ENCODE results near the gene PINLYP. TPM values are rescaled to one million over a fixed set of nuclear protein-coding genes. Genes with fewer than 3 reads are reported as not detected.

The PINLYP gene
- total and polyA plus RNA-seq, 2 of the 13 experiments (the other 11 are each of a cell fraction or from before 2014, with no cell fraction given), result 0.21 to 0.24 TPM

DNA sequence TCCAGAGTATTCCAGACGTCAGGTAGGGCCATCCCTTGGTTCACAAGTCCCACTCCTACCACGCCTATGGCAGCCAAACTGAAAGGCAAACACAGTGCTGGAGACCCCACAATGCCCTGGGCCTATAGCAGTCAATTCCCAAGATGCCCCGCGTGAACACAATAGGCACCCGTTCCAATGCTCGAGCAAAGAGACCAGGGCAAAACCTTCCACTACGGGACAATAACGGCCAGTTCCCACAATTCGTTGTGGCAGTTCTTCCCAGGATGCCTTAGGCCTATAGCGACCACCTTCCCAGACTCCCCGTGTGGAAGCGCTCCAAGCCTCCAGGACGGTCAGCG is 43.3 kb downstream of the PINLYP start (continued):
- TF ChIP-seq, protein P1, sequence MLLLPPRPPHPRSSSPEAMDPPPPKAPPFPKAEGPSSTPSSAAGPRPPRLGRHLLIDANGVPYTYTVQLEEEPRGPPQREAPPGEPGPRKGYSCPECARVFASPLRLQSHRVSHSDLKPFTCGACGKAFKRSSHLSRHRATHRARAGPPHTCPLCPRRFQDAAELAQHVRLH (CRISPR knock-in tag; IDR thresholded peaks at IDR 0.05; ENCODE audit: borderline replicate concordance, low read depth), result no peak
- TF ChIP-seq SPEN (CRISPR knock-in tag; IDR thresholded peaks at IDR 0.05; ENCODE audit: low read depth) (no peak), ZNF12 (CRISPR knock-in tag; IDR thresholded peaks at IDR 0.05) (no peak), FOXA3 (CRISPR knock-in tag; IDR thresholded peaks at IDR 0.05) (peak; percentile 18; the same call in 1 of the 2 replicates), ZNF776 (CRISPR knock-in tag; IDR thresholded peaks at IDR 0.05) (no peak), ZNF614 (CRISPR knock-in tag; IDR thresholded peaks at IDR 0.05; ENCODE audit: borderline replicate concordance) (no peak), PRMT3 (CRISPR knock-in tag; IDR thresholded peaks at IDR 0.05; ENCODE audit: borderline replicate concordance, low read depth) (no peak), BORCS8-MEF2B (CRISPR knock-in tag; IDR thresholded peaks at IDR 0.05) (no peak), ZNF382 (CRISPR knock-in tag; IDR thresholded peaks at IDR 0.05; ENCODE audit: borderline replicate concordance) (no peak), HMG20B (CRISPR knock-in tag; conservative IDR thresholded peaks at IDR 0.05) (no peak), DNMT3B (CRISPR knock-in tag; conservative IDR thresholded peaks at IDR 0.05) (no peak), ZZZ3 (CRISPR knock-in tag; IDR thresholded peaks at IDR 0.05; ENCODE audit: borderline replicate concordance) (no peak)
- TF ChIP-seq, protein P2, sequence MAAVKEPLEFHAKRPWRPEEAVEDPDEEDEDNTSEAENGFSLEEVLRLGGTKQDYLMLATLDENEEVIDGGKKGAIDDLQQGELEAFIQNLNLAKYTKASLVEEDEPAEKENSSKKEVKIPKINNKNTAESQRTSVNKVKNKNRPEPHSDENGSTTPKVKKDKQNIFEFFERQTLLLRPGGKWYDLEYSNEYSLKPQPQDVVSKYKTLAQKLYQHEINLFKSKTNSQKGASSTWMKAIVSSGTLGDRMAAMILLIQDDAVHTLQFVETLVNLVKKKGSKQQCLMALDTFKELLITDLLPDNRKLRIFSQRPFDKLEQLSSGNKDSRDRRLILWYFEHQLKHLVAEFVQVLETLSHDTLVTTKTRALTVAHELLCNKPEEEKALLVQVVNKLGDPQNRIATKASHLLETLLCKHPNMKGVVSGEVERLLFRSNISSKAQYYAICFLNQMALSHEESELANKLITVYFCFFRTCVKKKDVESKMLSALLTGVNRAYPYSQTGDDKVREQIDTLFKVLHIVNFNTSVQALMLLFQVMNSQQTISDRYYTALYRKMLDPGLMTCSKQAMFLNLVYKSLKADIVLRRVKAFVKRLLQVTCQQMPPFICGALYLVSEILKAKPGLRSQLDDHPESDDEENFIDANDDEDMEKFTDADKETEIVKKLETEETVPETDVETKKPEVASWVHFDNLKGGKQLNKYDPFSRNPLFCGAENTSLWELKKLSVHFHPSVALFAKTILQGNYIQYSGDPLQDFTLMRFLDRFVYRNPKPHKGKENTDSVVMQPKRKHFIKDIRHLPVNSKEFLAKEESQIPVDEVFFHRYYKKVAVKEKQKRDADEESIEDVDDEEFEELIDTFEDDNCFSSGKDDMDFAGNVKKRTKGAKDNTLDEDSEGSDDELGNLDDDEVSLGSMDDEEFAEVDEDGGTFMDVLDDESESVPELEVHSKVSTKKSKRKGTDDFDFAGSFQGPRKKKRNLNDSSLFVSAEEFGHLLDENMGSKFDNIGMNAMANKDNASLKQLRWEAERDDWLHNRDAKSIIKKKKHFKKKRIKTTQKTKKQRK (IDR thresholded peaks at IDR 0.05; ENCODE audit: low read length), result no peak
- TF ChIP-seq, protein P3, sequence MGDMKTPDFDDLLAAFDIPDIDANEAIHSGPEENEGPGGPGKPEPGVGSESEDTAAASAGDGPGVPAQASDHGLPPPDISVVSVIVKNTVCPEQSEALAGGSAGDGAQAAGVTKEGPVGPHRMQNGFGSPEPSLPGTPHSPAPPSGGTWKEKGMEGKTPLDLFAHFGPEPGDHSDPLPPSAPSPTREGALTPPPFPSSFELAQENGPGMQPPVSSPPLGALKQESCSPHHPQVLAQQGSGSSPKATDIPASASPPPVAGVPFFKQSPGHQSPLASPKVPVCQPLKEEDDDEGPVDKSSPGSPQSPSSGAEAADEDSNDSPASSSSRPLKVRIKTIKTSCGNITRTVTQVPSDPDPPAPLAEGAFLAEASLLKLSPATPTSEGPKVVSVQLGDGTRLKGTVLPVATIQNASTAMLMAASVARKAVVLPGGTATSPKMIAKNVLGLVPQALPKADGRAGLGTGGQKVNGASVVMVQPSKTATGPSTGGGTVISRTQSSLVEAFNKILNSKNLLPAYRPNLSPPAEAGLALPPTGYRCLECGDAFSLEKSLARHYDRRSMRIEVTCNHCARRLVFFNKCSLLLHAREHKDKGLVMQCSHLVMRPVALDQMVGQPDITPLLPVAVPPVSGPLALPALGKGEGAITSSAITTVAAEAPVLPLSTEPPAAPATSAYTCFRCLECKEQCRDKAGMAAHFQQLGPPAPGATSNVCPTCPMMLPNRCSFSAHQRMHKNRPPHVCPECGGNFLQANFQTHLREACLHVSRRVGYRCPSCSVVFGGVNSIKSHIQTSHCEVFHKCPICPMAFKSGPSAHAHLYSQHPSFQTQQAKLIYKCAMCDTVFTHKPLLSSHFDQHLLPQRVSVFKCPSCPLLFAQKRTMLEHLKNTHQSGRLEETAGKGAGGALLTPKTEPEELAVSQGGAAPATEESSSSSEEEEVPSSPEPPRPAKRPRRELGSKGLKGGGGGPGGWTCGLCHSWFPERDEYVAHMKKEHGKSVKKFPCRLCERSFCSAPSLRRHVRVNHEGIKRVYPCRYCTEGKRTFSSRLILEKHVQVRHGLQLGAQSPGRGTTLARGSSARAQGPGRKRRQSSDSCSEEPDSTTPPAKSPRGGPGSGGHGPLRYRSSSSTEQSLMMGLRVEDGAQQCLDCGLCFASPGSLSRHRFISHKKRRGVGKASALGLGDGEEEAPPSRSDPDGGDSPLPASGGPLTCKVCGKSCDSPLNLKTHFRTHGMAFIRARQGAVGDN (CRISPR knock-in tag; IDR thresholded peaks at IDR 0.05), result no peak
- TF ChIP-seq, protein P4, sequence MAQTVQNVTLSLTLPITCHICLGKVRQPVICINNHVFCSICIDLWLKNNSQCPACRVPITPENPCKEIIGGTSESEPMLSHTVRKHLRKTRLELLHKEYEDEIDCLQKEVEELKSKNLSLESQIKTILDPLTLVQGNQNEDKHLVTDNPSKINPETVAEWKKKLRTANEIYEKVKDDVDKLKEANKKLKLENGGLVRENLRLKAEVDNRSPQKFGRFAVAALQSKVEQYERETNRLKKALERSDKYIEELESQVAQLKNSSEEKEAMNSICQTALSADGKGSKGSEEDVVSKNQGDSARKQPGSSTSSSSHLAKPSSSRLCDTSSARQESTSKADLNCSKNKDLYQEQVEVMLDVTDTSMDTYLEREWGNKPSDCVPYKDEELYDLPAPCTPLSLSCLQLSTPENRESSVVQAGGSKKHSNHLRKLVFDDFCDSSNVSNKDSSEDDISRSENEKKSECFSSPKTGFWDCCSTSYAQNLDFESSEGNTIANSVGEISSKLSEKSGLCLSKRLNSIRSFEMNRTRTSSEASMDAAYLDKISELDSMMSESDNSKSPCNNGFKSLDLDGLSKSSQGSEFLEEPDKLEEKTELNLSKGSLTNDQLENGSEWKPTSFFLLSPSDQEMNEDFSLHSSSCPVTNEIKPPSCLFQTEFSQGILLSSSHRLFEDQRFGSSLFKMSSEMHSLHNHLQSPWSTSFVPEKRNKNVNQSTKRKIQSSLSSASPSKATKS (CRISPR knock-in tag; IDR thresholded peaks at IDR 0.05), result no peak
- TF ChIP-seq, protein P5, sequence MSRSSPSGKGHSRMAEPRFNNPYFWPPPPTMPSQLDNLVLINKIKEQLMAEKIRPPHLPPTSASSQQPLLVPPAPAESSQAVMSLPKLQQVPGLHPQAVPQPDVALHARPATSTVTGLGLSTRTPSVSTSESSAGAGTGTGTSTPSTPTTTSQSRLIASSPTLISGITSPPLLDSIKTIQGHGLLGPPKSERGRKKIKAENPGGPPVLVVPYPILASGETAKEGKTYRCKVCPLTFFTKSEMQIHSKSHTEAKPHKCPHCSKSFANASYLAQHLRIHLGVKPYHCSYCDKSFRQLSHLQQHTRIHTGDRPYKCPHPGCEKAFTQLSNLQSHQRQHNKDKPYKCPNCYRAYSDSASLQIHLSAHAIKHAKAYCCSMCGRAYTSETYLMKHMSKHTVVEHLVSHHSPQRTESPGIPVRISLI (CRISPR knock-in tag; IDR thresholded peaks at IDR 0.05; ENCODE audit: borderline replicate concordance), result no peak

Measured in HepG2 (cell line).